GM23338 (cell line): ENCODE measurements around the gene TENT4A. TPM values are rescaled to one million over a fixed set of nuclear protein-coding genes. Genes with fewer than 3 reads are reported as not detected.
A peak's percentile ranks its signal among the peaks of the same experiment; 100 is the strongest.

Experiments
- ATAC-seq: fragments of 200-7000 bp; cut with Tn5 transposase; 3 replicates; pipeline ENCODE4 v1.9.1; 2020
- DNase-seq: peaks from one replicate; pipeline ENCODE4 v3.0.0-alpha.2; 2015; ENCODE audit warnings: low spot score
- H2AFZ ChIP-seq: fragments of 200-600 bp; sonication (generic); 2 replicates; pipeline ENCODE4 v1.8.0; 2016; ENCODE audit warnings: antibody characterized with exemption, mild to moderate bottlenecking, moderate library complexity
- H3F3A ChIP-seq: fragments of 200-600 bp; sonication (generic); replicated peaks from 2 replicates; pipeline ENCODE4 v1.8.0; 2017; ENCODE audit warnings: antibody characterized with exemption, mixed run types, low read depth
- H3K27ac ChIP-seq: fragments of 200-600 bp; sonication (generic); 2 replicates; pipeline ENCODE4 v1.6.1; 2016; ENCODE audit warnings: low read depth
- H3K27me3 ChIP-seq: fragments of 200-600 bp; sonication (generic); 2 replicates; pipeline ENCODE4 v1.8.0; 2016; ENCODE audit warnings: mild to moderate bottlenecking, mixed run types, moderate library complexity; ENCODE audit not compliant: insufficient read depth
- H3K36me3 ChIP-seq: fragments of 200-600 bp; sonication (generic); 2 replicates; pipeline ENCODE4 v1.8.0; 2016; ENCODE audit warnings: mild to moderate bottlenecking; ENCODE audit not compliant: insufficient read depth
- H3K4me1 ChIP-seq: fragments of 200-600 bp; sonication (generic); 2 replicates; pipeline ENCODE4 v1.8.0; 2016; ENCODE audit warnings: mild to moderate bottlenecking, moderate library complexity; ENCODE audit not compliant: insufficient read depth
- H3K4me2 ChIP-seq: fragments of 200-600 bp; sonication (generic); 2 replicates; pipeline ENCODE4 v1.7.1; 2017; ENCODE audit warnings: mixed run types
- H3K4me3 ChIP-seq: fragments of 200-600 bp; sonication (generic); 2 replicates; pipeline ENCODE4 v1.6.1; 2016; ENCODE audit warnings: mixed run types
- H3K79me2 ChIP-seq: fragments of 200-600 bp; sonication (generic); replicated peaks from 2 replicates; pipeline ENCODE4 v1.8.0; 2017; ENCODE audit warnings: mild to moderate bottlenecking; ENCODE audit not compliant: insufficient read depth
- H3K9me2 ChIP-seq: fragments of 200-600 bp; sonication (generic); 2 replicates; pipeline ENCODE4 v1.8.0; 2017; ENCODE audit not compliant: insufficient read depth
- H4K20me1 ChIP-seq: fragments of 200-600 bp; sonication (generic); replicated peaks from 2 replicates; pipeline ENCODE4 v1.8.0; 2017; ENCODE audit warnings: mild to moderate bottlenecking; ENCODE audit not compliant: insufficient read depth
- H3K27ac Mint-ChIP-seq: 2 replicates; pipeline ENCODE4 v1.8.0; 2020; ENCODE audit warnings: inconsistent platforms, mild to moderate bottlenecking, moderate library complexity, mixed read lengths
- H3K27me3 Mint-ChIP-seq: 3 replicates; pipeline ENCODE4 v1.8.0; 2022; ENCODE audit warnings: low read depth, mild to moderate bottlenecking, moderate library complexity, mixed read lengths, inconsistent platforms; ENCODE audit not compliant: insufficient read depth, poor library complexity
- H3K36me3 Mint-ChIP-seq: 3 replicates; pipeline ENCODE4 v1.8.0; 2021; ENCODE audit warnings: low read depth, mild to moderate bottlenecking, inconsistent platforms, moderate library complexity, mixed read lengths
- H3K4me1 Mint-ChIP-seq: 3 replicates; pipeline ENCODE4 v1.8.0; 2020; ENCODE audit warnings: mild to moderate bottlenecking, inconsistent platforms, mixed read lengths
- H3K4me3 Mint-ChIP-seq: 3 replicates; pipeline ENCODE4 v1.8.0; 2021; ENCODE audit warnings: moderate library complexity, mild to moderate bottlenecking, inconsistent platforms, mixed read lengths
- H3K9me3 Mint-ChIP-seq: 3 replicates; pipeline ENCODE4 v1.8.0; 2020; ENCODE audit warnings: moderate library complexity, mild to moderate bottlenecking, inconsistent platforms, mixed read lengths
- CREB1 ChIP-seq: fragments of 250-450 bp; sonication (Bioruptor Pico); IDR thresholded peaks from 2 replicates; pipeline ENCODE4 v1.5.0; 2020; ENCODE audit warnings: low read depth, mild to moderate bottlenecking, moderate library complexity
- CTCF ChIP-seq, 2 experiments: fragments of 200-600 bp in 1 of 2; sonication (generic) in 1 of 2; conservative IDR thresholded peaks; 2 replicates each; pipeline versions ENCODE4 v1.5.1 to v1.6.1; 2016 to 2017; ENCODE audit warnings: antibody characterized with exemption in 2 of 2, low read depth in 2 of 2, mild to moderate bottlenecking in 2 of 2, moderate library complexity in 1 of 2
- ETS1 ChIP-seq: IDR thresholded peaks from 2 replicates; pipeline ENCODE4 v1.6.1; 2016; ENCODE audit warnings: antibody characterized with exemption
- EZH2 ChIP-seq: fragments of 200-600 bp; sonication (generic); IDR thresholded peaks from one replicate; pipeline ENCODE4 v1.8.0; 2017; ENCODE audit warnings: antibody characterized with exemption, mild to moderate bottlenecking, low read depth; ENCODE audit not compliant: unreplicated experiment
- EZH2phosphoT487 ChIP-seq: fragments of 200-600 bp; sonication (generic); IDR thresholded peaks from one replicate; pipeline ENCODE4 v1.8.1; 2018; ENCODE audit warnings: antibody characterized with exemption; ENCODE audit not compliant: unreplicated experiment
- JUNB ChIP-seq: IDR thresholded peaks from one replicate; pipeline ENCODE4 v1.6.1; 2016; ENCODE audit warnings: antibody characterized with exemption; ENCODE audit not compliant: unreplicated experiment
- NANOG ChIP-seq: IDR thresholded peaks from 2 replicates; pipeline ENCODE4 v1.6.1; 2016; ENCODE audit warnings: antibody characterized with exemption, borderline replicate concordance
- POLR2AphosphoS5 ChIP-seq: IDR thresholded peaks from 2 replicates; pipeline ENCODE4 v1.6.1; 2016; ENCODE audit warnings: antibody characterized with exemption, low read depth
- REST ChIP-seq: IDR thresholded peaks from one replicate; pipeline ENCODE4 v1.6.1; 2018; ENCODE audit warnings: antibody characterized with exemption; ENCODE audit not compliant: unreplicated experiment
- STAT1 ChIP-seq: IDR thresholded peaks from one replicate; pipeline ENCODE4 v1.6.1; 2016; ENCODE audit warnings: antibody characterized with exemption; ENCODE audit not compliant: unreplicated experiment
- ZNF114 ChIP-seq: fragments of 250-450 bp; sonication (Bioruptor Pico); IDR thresholded peaks from 2 replicates; pipeline ENCODE4 v1.5.0; 2020; ENCODE audit warnings: mild to moderate bottlenecking, moderate library complexity
- ZNF462 ChIP-seq: fragments of 250-450 bp; sonication (Bioruptor Pico); IDR thresholded peaks from 2 replicates; pipeline ENCODE4 v1.5.0; 2020; ENCODE audit warnings: mild to moderate bottlenecking, moderate library complexity
- polyA plus RNA-seq: library from polyadenylated mRNA; unstranded; fragments of >200 nt; fragmentation: Nextera tagmentation; extraction: Ambion mirVana; gene quantifications from 2 replicates; pipeline ENCODE4 v1.2.1, GENCODE V29; 2016
- total RNA-seq: library from RNA; depleted of rRNA; stranded (reverse); fragments of >200 nt; shearing (Covaris generic); gene quantifications from 2 replicates; pipeline ENCODE4 v1.2.3, GENCODE V29; 2014

Gene TENT4A
- total and polyA plus RNA-seq, 2 experiments from 2014 or later = 5.3 to 24.0 TPM

- H3K27me3 Mint-ChIP-seq = no peaks in the 10 kb centered on the region
- no peak for TF ChIP-seq REST
- TF ChIP-seq NANOG = no peak
- no peak for TF ChIP-seq STAT1
- no peak for TF ChIP-seq EZH2
- no peak for TF ChIP-seq CTCF (conservative IDR thresholded peaks at IDR 0.05; ENCODE audit: low read depth in 2 of 2)
- no peak for TF ChIP-seq ZNF462
- TF ChIP-seq ETS1 = no peak
- TF ChIP-seq CREB1 (CRISPR knock-in tag) = no peak
- no peak for TF ChIP-seq EZH2phosphoT487
- TF ChIP-seq JUNB = no peak
- TF ChIP-seq ZNF114 (CRISPR knock-in tag) = no peak
- TF ChIP-seq POLR2AphosphoS5 = no peak
- H3K79me2 ChIP-seq = no peaks in the 10 kb centered on the region
- H2AFZ ChIP-seq = peak overlapping the region; percentile 77
- H3K36me3 ChIP-seq = no peaks in the 10 kb centered on the region
- H3K4me1 Mint-ChIP-seq = peaks cover 24% of the 10 kb centered on the region
- H3K9me3 Mint-ChIP-seq = no peaks in the 10 kb centered on the region
- H3K36me3 Mint-ChIP-seq = no peaks in the 10 kb centered on the region
- H3K4me3 ChIP-seq = no peak overlapping the region
- H3K27ac Mint-ChIP-seq = peak overlapping the region; percentile 4; the same call in 1 of the 2 replicates
- H3K4me3 Mint-ChIP-seq = no peak overlapping the region
- no peaks in the 10 kb centered on the region for H3K27me3 ChIP-seq
- H4K20me1 ChIP-seq = no peaks in the 10 kb centered on the region
- ATAC-seq (peak; percentile 57), DNase-seq (no peak)
- H3K27ac ChIP-seq = no peak overlapping the region
- H3F3A ChIP-seq = no peaks in the 10 kb centered on the region
- no peaks in the 10 kb centered on the region for H3K9me2 ChIP-seq
- no peak overlapping the region for H3K4me2 ChIP-seq
- H3K4me1 ChIP-seq = peaks cover 16% of the 10 kb centered on the region; the same call in 1 of the 2 replicates
Observed at GRCh38 chr5:6700074-6700684, 13.1 kb upstream of the TENT4A start.
